GM13977 (cell line): ENCODE results near the gene LENG9.

Experiments
- DNase-seq: peaks from one replicate; pipeline ENCODE4 v3.0.0; 2012; ENCODE audit warnings: low spot score
- CTCF ChIP-seq: IDR thresholded peaks from 2 replicates; pipeline ENCODE4 v1.5.1; 2012; ENCODE audit warnings: mild to moderate bottlenecking, control low read depth; ENCODE audit not compliant: insufficient read depth; ENCODE audit errors: extremely low read depth, missing control alignments
- in situ Hi-C: fragments of 300-500 bp; cut with MboI; formaldehyde crosslinking; loops from one replicate; pipeline ENCODE4 v1.12.0; 2022; ENCODE audit warnings: low sequenced_read_pairs, low pct_unique_long_range_greater_than_20kb, mixed read lengths, inconsistent platforms; ENCODE audit not compliant: unreplicated experiment

The LENG9 gene

GRCh38 chr19:54420068-54420382 is 43.6 kb downstream of the LENG9 start:
- in situ Hi-C loops, result no loop called here
- no peak for TF ChIP-seq CTCF

GRCh38 chr19:54418930-54419800 is 44.4 kb downstream of the LENG9 start:
- DNase-seq, result no peak
- TF ChIP-seq CTCF, result no peak
- in situ Hi-C loops, result no loop called here

More at GRCh38 chr19:54420068-54420382, 43.6 kb downstream of the LENG9 start:
- DNase-seq, result no peak

GRCh38 chr19:54418030-54418929 is 45.3 kb downstream of the LENG9 start:
- in situ Hi-C loops, result no loop called here
- no peak for TF ChIP-seq CTCF
- peak; percentile 84 for DNase-seq

DNA sequence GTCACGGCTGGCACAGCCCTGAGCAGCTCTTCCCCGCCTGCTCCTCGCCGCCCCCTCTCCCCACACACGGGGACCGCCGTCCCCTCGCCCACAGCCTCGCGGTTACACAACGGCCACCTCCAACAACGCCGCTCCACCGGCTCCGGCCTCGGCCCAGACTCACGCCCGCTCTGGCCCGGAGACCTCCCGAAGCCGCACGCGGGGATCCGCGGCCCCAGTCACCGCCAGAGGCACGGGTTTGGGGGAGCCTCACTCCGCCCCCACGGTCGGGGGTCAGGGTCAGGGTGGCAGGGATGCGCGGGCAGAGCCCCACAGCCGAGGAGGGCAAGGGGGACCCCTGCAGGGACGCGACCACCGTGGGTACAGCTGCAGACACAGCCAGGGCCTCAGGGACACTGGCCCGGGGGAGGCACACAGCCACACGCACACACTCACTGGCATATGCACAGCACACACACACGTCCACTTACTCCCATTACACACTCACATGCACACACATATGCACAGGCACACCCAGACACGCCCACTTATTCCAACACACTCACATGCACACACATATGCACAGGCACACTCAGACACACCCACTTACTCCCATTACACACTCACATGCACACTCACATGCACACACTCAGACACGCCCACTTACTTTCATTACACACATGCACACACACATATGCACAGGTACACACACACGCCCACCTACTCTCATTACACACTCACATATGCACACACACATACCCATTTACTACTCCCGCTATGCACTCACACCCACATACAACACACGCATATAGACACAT is 46.7 kb downstream of the LENG9 start:
- no peak for TF ChIP-seq CTCF
- in situ Hi-C loops, result no loop called here
- no peak for DNase-seq

DNA sequence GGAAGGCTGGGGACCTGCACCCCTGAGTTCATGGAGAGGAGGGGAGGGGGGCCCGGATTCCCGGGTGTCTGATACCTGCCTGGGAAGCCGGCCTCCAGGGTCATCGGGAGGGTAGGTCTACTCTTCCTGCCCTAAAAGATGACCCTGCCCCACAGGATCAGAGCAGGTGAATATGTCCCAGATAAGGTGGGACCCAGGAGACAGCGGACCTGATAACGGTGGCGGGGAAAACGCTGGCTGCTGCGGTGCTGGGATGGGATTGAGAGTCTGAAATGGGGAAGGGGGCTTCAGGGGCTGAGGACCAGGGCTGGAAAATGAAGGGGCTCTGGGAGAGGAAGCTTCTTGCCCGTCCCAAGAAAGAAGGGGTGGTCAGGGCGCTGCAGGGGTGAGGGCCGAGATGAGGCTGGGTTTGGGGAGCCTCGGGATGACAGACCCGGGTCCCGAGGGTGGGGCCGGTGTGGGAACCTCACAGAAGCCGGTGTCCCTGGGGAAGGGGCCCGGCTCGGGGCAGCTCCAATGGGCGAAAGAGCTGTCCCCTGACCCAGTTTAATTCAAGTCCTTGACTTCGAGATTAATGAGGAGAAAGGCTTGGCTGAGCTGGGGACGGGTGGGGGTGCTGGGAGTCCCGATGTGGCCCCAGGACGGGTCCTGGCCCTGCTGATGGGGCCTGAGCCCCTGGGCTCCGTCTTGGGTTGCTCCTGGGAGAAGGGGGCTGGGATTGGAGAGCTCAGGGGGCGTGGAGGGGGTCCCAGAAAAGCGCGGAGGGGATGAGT is 47.5 kb downstream of the LENG9 start:
- peak; percentile 53 for DNase-seq
- in situ Hi-C loops, result no loop called here
- TF ChIP-seq CTCF, result no peak
